Stomach smooth muscle (tissue), 2 donors: ENCODE measurements around the gene GLMP.

Experiments used
- H3K27ac ChIP-seq: one replicate; pipeline ENCODE4 v1.7.0; 2013; ENCODE audit warnings: mild to moderate bottlenecking, low read length, inconsistent platforms
- H3K27me3 ChIP-seq, 2 donors: one replicate each; pipeline ENCODE4 v1.7.0; 2013; ENCODE audit warnings: low read length in 2 of 2; ENCODE audit not compliant: insufficient read depth in 2 of 2, control insufficient read depth in 1 of 2
- H3K36me3 ChIP-seq, 2 donors: one replicate each; pipeline ENCODE4 v1.7.0; 2013; ENCODE audit warnings: low read length in 2 of 2; ENCODE audit not compliant: control insufficient read depth in 2 of 2, insufficient read depth in 2 of 2
- H3K4me1 ChIP-seq: one replicate; pipeline ENCODE4 v1.7.0; 2013; ENCODE audit warnings: low read length; ENCODE audit not compliant: control insufficient read depth, insufficient read depth
- H3K4me3 ChIP-seq, 2 donors: one replicate each; pipeline ENCODE4 v1.7.0; 2013; ENCODE audit warnings: low read length in 2 of 2
- H3K9ac ChIP-seq, 2 donors: one replicate each; pipeline ENCODE4 v1.7.0; 2013; ENCODE audit warnings: low read length in 2 of 2, mild to moderate bottlenecking in 1 of 2
- H3K9me3 ChIP-seq, 2 donors: one replicate each; pipeline ENCODE4 v1.7.0; 2013; ENCODE audit warnings: low read length in 2 of 2; ENCODE audit not compliant: control insufficient read depth in 2 of 2
- donor health status: healthy.
- donor health status: Pancreatic carcinoma.

The GLMP gene

GRCh38 chr1:156286061-156286460 lies 9.4 kb downstream of the GLMP start:
- Histone ChIP-seq H3K27ac (no peak overlapping the region), H3K4me3 (no peak overlapping the region), H3K9ac (no peak overlapping the region), H3K36me3 (peaks cover 0 to 5% of the 10 kb centered on the region in 2 donors), H3K27me3 (no peaks in the 10 kb centered on the region), H3K4me1 (peaks cover 20% of the 10 kb centered on the region), H3K9me3 (no peaks in the 10 kb centered on the region)

GRCh38 chr1:156285437-156285836 lies 10.0 kb downstream of the GLMP start:
- no peak overlapping the region for H3K4me3 ChIP-seq
- no peaks in the 10 kb centered on the region for H3K9me3 ChIP-seq
- H3K27ac ChIP-seq = no peak overlapping the region
- H3K36me3 ChIP-seq = peaks cover 0 to 5% of the 10 kb centered on the region in 2 donors
- peaks cover 15% of the 10 kb centered on the region for H3K4me1 ChIP-seq
- no peaks in the 10 kb centered on the region for H3K27me3 ChIP-seq
- no peak overlapping the region for H3K9ac ChIP-seq

GRCh38 chr1:156284757-156285156 lies 10.7 kb downstream of the GLMP start:
- peaks cover 2 to 5% of the 10 kb centered on the region in 2 donors for H3K36me3 ChIP-seq
- no peaks in the 10 kb centered on the region for H3K27me3 ChIP-seq
- no peak overlapping the region for H3K4me3 ChIP-seq
- H3K9me3 ChIP-seq = no peaks in the 10 kb centered on the region
- H3K4me1 ChIP-seq = peaks cover 18% of the 10 kb centered on the region
- no peak overlapping the region for H3K27ac ChIP-seq
- no peak overlapping the region for H3K9ac ChIP-seq

- H3K36me3 ChIP-seq = peaks cover 4 to 5% of the 10 kb centered on the region in 2 donors
Observed at GRCh38 chr1:156284112-156284511, 11.4 kb downstream of the GLMP start, which contains the start of gene TMEM79. TSS of gene TMEM79 (plus strand) at chr1:156284325. CDS start at chr1:156285227, 902 bp downstream.

GRCh38 chr1:156283521-156283920 lies 12.0 kb downstream of the GLMP start:
- H3K9ac ChIP-seq = peak overlapping the region; percentile 87 to 93
- H3K4me3 ChIP-seq = peak overlapping the region; percentile 83 to 95
- peaks cover under 1 to 8% of the 10 kb centered on the region in 2 donors for H3K36me3 ChIP-seq
- no peak overlapping the region for H3K27ac ChIP-seq
- no peaks in the 10 kb centered on the region for H3K9me3 ChIP-seq
- H3K27me3 ChIP-seq = no peaks in the 10 kb centered on the region
- H3K4me1 ChIP-seq = peaks cover 18% of the 10 kb centered on the region

More at GRCh38 chr1:156284112-156284511, 11.4 kb downstream of the GLMP start, which contains the start of gene TMEM79:
- Histone ChIP-seq H3K9me3 (no peaks in the 10 kb centered on the region), H3K4me1 (peaks cover 18% of the 10 kb centered on the region), H3K9ac (peak within 1 kb of the TSS; percentile 87 to 93), H3K27ac (peak within 1 kb of the TSS; percentile 76), H3K27me3 (no peaks in the 10 kb centered on the region), H3K4me3 (peak within 1 kb of the TSS; percentile 83 to 95)

GRCh38 chr1:156282479-156283222 lies 12.8 kb downstream of the GLMP start, which contains the start of gene SMG5:
TSS of gene SMG5 (minus strand) at chr1:156282825. CDS start at chr1:156282680, 145 bp downstream.
- Histone ChIP-seq H3K27me3 (no peaks in the 10 kb centered on the region), H3K9me3 (no peaks in the 10 kb centered on the region), H3K9ac (peak within 1 kb of the TSS; percentile 87 to 93), H3K27ac (peak within 1 kb of the TSS; percentile 76), H3K4me3 (peak within 1 kb of the TSS; percentile 83 to 95), H3K4me1 (peaks cover 18% of the 10 kb centered on the region), H3K36me3 (peaks cover 5 to 15% of the 10 kb centered on the region in 2 donors)

GRCh38 chr1:156281693-156282478 lies 13.6 kb downstream of the GLMP start:
- Histone ChIP-seq H3K4me3 (peak overlapping the region; percentile 83 to 95), H3K4me1 (peaks cover 18% of the 10 kb centered on the region), H3K9ac (peak overlapping the region; percentile 87 to 90), H3K27me3 (no peaks in the 10 kb centered on the region), H3K27ac (peak overlapping the region; percentile 76), H3K9me3 (no peaks in the 10 kb centered on the region), H3K36me3 (peaks cover 9 to 21% of the 10 kb centered on the region in 2 donors)

GRCh38 chr1:156281281-156281680 lies 14.2 kb downstream of the GLMP start:
- Histone ChIP-seq H3K27ac (no peak overlapping the region), H3K9me3 (no peaks in the 10 kb centered on the region), H3K36me3 (peaks cover 15 to 27% of the 10 kb centered on the region in 2 donors), H3K27me3 (no peaks in the 10 kb centered on the region), H3K9ac (peak overlapping the region; percentile 47 to 87), H3K4me1 (peaks cover 18% of the 10 kb centered on the region), H3K4me3 (peak overlapping the region; percentile 83 to 95)

- Histone ChIP-seq H3K27me3 (no peaks in the 10 kb centered on the region), H3K9me3 (no peaks in the 10 kb centered on the region), H3K36me3 (peaks cover 26 to 38% of the 10 kb centered on the region in 2 donors), H3K4me1 (peaks cover 18% of the 10 kb centered on the region), H3K4me3 (no peak overlapping the region), H3K9ac (no peak overlapping the region), H3K27ac (no peak overlapping the region)
Observed at GRCh38 chr1:156279837-156280236, 15.6 kb downstream of the GLMP start.

- H3K4me3 ChIP-seq = no peak overlapping the region
- no peak overlapping the region for H3K9ac ChIP-seq
- no peak overlapping the region for H3K27ac ChIP-seq
- H3K4me1 ChIP-seq = peaks cover 13% of the 10 kb centered on the region
- H3K9me3 ChIP-seq = no peaks in the 10 kb centered on the region
- peaks cover 50 to 62% of the 10 kb centered on the region in 2 donors for H3K36me3 ChIP-seq
- H3K27me3 ChIP-seq = no peaks in the 10 kb centered on the region
Observed at GRCh38 chr1:156276966-156277381, 18.5 kb downstream of the GLMP start.
